Epithelial cell of umbilical artery (primary cell): ENCODE results near the gene TPM4. TPM values are rescaled to one million over a fixed set of nuclear protein-coding genes. Genes with fewer than 3 reads are reported as not detected.

Experiments used
- total RNA-seq: library from RNA; depleted of rRNA; stranded (reverse); fragments of >200 nt; gene quantifications from 2 replicates; pipeline ENCODE4 v1.2.3, GENCODE V29; 2014

The TPM4 gene
- 727 and 762 TPM in 2 replicates for total RNA-seq

DNA sequence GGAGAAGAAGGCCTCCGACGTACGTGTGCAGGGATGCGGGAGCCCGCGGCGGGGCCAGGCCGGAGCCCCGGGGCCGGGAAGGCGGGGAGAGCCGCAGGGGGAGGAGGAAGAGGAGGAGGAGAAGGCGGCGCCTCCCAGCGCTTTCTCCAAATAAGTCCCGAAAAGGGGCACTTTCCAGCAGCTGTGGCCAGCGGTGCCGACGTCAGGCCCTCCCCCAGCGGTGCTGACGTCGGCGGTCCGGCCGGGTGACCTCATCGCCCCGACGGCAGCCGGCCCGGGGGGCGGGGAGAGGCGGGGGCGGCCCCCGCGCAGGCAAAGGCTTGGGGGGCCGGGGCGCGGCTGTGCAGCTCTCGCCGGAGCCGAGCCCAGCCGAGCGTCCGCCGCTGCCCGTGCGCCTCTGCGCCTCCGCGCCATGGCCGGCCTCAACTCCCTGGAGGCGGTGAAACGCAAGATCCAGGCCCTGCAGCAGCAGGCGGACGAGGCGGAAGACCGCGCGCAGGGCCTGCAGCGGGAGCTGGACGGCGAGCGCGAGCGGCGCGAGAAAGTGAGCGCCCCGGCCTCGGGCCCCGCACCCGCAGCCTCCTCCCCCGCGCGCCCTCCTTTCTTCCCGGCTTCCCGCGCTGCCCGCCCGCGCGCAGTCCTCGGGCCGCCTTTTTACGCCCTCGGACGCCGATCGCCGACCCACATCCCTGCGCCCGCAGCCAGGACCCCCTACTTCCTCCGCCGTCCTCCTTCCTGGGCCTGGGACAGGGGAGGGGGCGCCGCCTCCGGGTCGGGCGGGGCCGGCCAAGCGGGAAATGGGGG is at the start of gene TPM4:
Gene TPM4, plus strand, starts transcription at position 342 of the 804 bp plus-strand sequence. Its CDS starts 71 bp downstream, at position 413.

DNA sequence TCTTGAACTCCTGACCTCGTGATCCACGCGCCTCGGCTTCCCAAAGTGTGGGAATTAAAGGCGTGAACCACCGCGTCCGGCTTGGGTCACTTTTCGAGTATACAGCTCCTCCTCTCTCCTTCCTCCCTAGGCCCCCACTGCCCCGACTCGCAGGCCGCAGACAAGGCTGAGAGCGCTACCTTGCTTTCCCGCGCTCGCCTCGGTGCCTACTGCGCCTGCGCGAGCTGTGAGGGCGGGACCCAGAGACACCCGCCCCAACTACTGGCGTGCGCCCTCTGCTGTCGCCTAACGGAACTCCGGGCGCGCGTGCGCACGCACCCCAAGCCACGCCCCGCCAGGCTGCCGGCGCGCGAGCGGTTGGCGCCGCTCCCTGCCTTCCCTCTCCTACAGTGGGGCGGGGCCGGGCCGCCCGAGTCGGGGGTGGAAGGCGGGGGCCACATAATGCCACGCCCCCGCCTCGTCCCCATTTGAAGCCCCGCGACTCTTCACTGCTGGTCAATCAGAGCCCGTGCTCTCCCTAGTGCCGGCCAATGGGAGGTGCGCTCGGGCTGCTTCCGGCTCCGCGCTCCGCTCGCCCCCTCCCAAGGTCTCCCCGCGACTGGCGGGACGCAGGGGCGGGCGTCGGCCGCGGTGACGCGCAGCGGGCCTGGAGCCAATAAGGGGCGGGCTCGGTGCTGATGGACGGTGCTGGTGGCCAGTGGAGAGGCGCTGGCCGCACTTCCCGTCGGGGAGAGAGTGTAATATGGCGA is 35.0 kb downstream of the TPM4 start, which contains the start of gene RAB8A:
Gene RAB8A, plus strand, starts transcription at position 730 of the 749 bp plus-strand sequence. Its CDS starts 13 bp downstream, at position 743.

DNA sequence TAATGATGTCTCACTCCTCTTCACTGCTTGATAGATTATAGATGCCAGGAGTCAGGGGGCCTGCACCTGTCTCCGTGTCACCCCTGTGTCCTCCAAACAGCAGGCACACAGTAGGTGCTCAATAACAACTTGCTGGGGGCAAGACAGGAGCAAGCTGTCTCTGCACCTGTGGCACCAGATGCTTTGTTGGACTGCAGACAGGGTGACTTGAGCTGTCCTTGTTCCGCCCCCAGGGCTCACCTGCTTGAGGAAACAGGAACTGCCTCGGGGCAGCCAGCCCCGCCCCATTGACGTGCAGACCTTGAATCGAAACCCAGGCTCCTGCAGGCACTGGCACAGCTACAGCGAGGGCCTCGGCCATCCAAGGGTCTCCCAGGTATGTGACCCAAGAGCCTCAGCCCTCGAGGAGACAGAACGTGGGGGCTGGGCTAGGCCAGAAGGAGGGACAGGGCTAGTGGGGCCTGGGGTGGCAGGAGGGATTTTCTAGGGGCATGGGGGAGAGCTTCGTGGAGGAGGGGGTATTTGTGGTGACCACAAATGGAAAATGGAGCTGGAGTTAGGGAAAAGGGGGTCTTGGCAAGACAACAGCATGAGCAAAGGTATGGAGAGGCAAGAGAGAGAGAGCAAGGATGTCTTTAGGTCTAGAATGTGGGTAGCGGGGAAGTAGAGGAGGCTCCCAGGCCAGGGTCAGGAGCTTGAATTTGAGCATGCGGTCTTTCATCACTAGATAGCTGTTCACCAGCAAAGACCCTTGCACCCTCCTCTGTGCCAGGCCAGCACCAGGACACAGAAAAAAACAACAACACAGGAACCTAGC is 67.3 kb downstream of the TPM4 start, which contains the start of gene HSH2D:
Gene HSH2D, plus strand, starts transcription at position 287 of the 817 bp plus-strand sequence. CDS start 5,066 bp downstream, outside the sequence.

Other genes with a start within 250 kb of the TPM4 start
- gene CYP4F2, start 178.4 kb upstream of the TPM4 start, total RNA-seq, result not detected in 2 replicates
- not detected in 2 replicates for gene CYP4F11, start 142.0 kb upstream of the TPM4 start, total RNA-seq
- not detected in 2 replicates for gene OR10H4, start 127.5 kb upstream of the TPM4 start, total RNA-seq
- gene RAB8A, start 35.4 kb downstream of the TPM4 start, total RNA-seq, result 60.1 and 80.9 TPM in 2 replicates
- 0.30 TPM in 1 of 2 replicates, not detected in the other for gene HSH2D, start 67.2 kb downstream of the TPM4 start, total RNA-seq
- not detected in 2 replicates for gene CIB3, start 97.0 kb downstream of the TPM4 start, total RNA-seq
- gene FAM32A, start 108.9 kb downstream of the TPM4 start, total RNA-seq, result 118 and 152 TPM in 2 replicates
- 59.4 and 66.0 TPM in 2 replicates for gene AP1M1, start 121.4 kb downstream of the TPM4 start, total RNA-seq
- 5.3 and 6.8 TPM in 2 replicates for gene KLF2, start 248.3 kb downstream of the TPM4 start, total RNA-seq